SK-N-SH (cell line): ENCODE results near the gene ACSS1. TPM values are rescaled to one million over a fixed set of nuclear protein-coding genes. Genes with fewer than 3 reads are reported as not detected.

ENCODE experiments used
- CTCF ChIA-PET: fragments of 300-600, 350-600 bp; formaldehyde crosslinking; extraction: SDS; loops from one replicate; lab custom pipeline; 2021; lab: Yijun Ruan, JAX
- POLR2A ChIA-PET: fragments of 350-600 bp; sonication (Branson Sonifier 250); formaldehyde crosslinking; extraction: SDS; loops from one replicate; lab custom pipeline; 2020; ENCODE audit warnings: antibody characterized with exemption, inconsistent platforms; lab: Yijun Ruan, JAX
- DNase-seq: peaks from one replicate; pipeline ENCODE4 v3.0.0; 2012
- H2AFZ ChIP-seq: fragments of 200-600 bp; sonication (generic); 2 replicates; pipeline ENCODE4 v1.8.1; 2016; ENCODE audit warnings: antibody characterized with exemption, mild to moderate bottlenecking, low read depth
- H3F3A ChIP-seq: fragments of 200-600 bp; sonication (generic); replicated peaks from 2 replicates; pipeline ENCODE3; 2016; ENCODE audit warnings: antibody characterized with exemption, mild to moderate bottlenecking; ENCODE audit not compliant: insufficient read depth
- H3K27ac ChIP-seq, 2 experiments: fragments of 200-500 bp in 1 of 2; fragments of 200-600 bp in 1 of 2; sonication (Bioruptor generic) in 1 of 2; sonication (generic), shearing (Covaris generic) in 1 of 2; 2 replicates each; pipeline versions ENCODE4 v1.5.1 to v1.6.1; 2014 to 2016; ENCODE audit warnings: low read depth in 2 of 2, inconsistent platforms in 1 of 2, low read length in 1 of 2, mild to moderate bottlenecking in 1 of 2, mixed read lengths in 1 of 2
- H3K27me3 ChIP-seq: fragments of 200-600 bp; sonication (generic), shearing (Covaris generic); 2 replicates; pipeline ENCODE4 v1.6.1; 2016; ENCODE audit warnings: mixed run types; ENCODE audit not compliant: insufficient read depth
- H3K36me3 ChIP-seq, 2 experiments: fragments of 200-500 bp in 1 of 2; fragments of 200-600 bp in 1 of 2; sonication (Bioruptor generic) in 1 of 2; sonication (generic) in 1 of 2; replicated peaks in 1 of 2; 2 replicates each; pipeline versions ENCODE3 to v1.5.1; 2014 to 2016; ENCODE audit warnings: low read length in 1 of 2, mild to moderate bottlenecking in 1 of 2; ENCODE audit not compliant: insufficient read depth in 2 of 2, control insufficient read depth in 1 of 2
- H3K4me1 ChIP-seq, 2 experiments: fragments of 200-500 bp in 1 of 2; fragments of 200-600 bp in 1 of 2; sonication (Bioruptor generic) in 1 of 2; sonication (generic), shearing (Covaris generic) in 1 of 2; 2 replicates each; pipeline versions ENCODE4 v1.5.1 to v1.6.1; 2014 to 2016; ENCODE audit warnings: low read depth in 1 of 2, low read length in 1 of 2, mixed run types in 1 of 2; ENCODE audit not compliant: insufficient read depth in 2 of 2, control insufficient read depth in 1 of 2
- H3K4me2 ChIP-seq: fragments of 200-600 bp; sonication (generic), shearing (Covaris generic); 2 replicates; pipeline ENCODE4 v1.6.1; 2017; ENCODE audit warnings: mixed run types
- H3K4me3 ChIP-seq, 2 experiments: fragments of 200-500 bp in 1 of 2; fragments of 200-600 bp in 1 of 2; sonication (Bioruptor generic) in 1 of 2; sonication (generic), shearing (Covaris generic) in 1 of 2; 2 replicates each; pipeline versions ENCODE4 v1.5.1 to v1.8.1; 2014 to 2016; ENCODE audit warnings: low read depth in 2 of 2, inconsistent platforms in 1 of 2, low read length in 1 of 2, mild to moderate bottlenecking in 1 of 2, mixed read lengths in 1 of 2, moderate library complexity in 1 of 2
- H3K79me2 ChIP-seq: fragments of 200-600 bp; sonication (generic); 2 replicates; pipeline ENCODE4 v1.8.1; 2017; ENCODE audit warnings: mild to moderate bottlenecking; ENCODE audit not compliant: insufficient read depth
- H3K9ac ChIP-seq: fragments of 200-600 bp; sonication (generic); 2 replicates; pipeline ENCODE4 v1.6.1; 2017; ENCODE audit warnings: mixed run types
- H3K9me2 ChIP-seq: fragments of 200-600 bp; sonication (generic); 2 replicates; pipeline ENCODE4 v1.6.1; 2017; ENCODE audit warnings: mixed run types
- H3K9me3 ChIP-seq: fragments of 200-600 bp; sonication (generic); 2 replicates; pipeline ENCODE4 v1.6.1; 2017; ENCODE audit warnings: mixed run types, mild to moderate bottlenecking, moderate library complexity
- H4K20me1 ChIP-seq: fragments of 200-600 bp; sonication (generic); 2 replicates; pipeline ENCODE4 v1.6.1; 2017; ENCODE audit warnings: mild to moderate bottlenecking, mixed run types; ENCODE audit not compliant: insufficient read depth
- CHD2 ChIP-seq: fragments of 150-350 bp; IDR thresholded peaks from 2 replicates; pipeline ENCODE4 v1.6.1; 2018; ENCODE audit warnings: low read length; ENCODE audit not compliant: partially characterized antibody
- ELF1 ChIP-seq: IDR thresholded peaks from 2 replicates; pipeline ENCODE4 v1.4.0; 2012
- EP300 ChIP-seq, 2 experiments: IDR thresholded peaks; 2 replicates each; pipeline versions ENCODE4 v1.4.0 to v1.6.1; 2012; ENCODE audit warnings: borderline replicate concordance in 1 of 2, low read depth in 1 of 2, low read length in 1 of 2
- FOSL2 ChIP-seq: IDR thresholded peaks from 2 replicates; pipeline ENCODE4 v1.4.0; 2012; ENCODE audit warnings: low read depth, mild to moderate bottlenecking, moderate library complexity, borderline replicate concordance
- FOXJ3 ChIP-seq: sonication (generic); formaldehyde crosslinking; IDR thresholded peaks from 2 replicates; pipeline ENCODE4 v1.5.1; 2020; ENCODE audit warnings: mild to moderate bottlenecking, missing genetic modification reagents
- FOXM1 ChIP-seq: IDR thresholded peaks from 2 replicates; pipeline ENCODE4 v1.4.0; 2012; ENCODE audit warnings: low read depth, mild to moderate bottlenecking
- GABPA ChIP-seq: IDR thresholded peaks from 2 replicates; pipeline ENCODE4 v1.4.0; 2012; ENCODE audit warnings: low read depth, mild to moderate bottlenecking
- GATA2 ChIP-seq: sonication (generic); formaldehyde crosslinking; IDR thresholded peaks from 2 replicates; pipeline ENCODE4 v1.5.0; 2020; ENCODE audit warnings: mild to moderate bottlenecking, missing genetic modification reagents
- JUND ChIP-seq: IDR thresholded peaks from 2 replicates; pipeline ENCODE4 v1.4.0; 2012
- NFIC ChIP-seq: IDR thresholded peaks from 2 replicates; pipeline ENCODE4 v1.4.0; 2012; ENCODE audit warnings: borderline replicate concordance
- NRF1 ChIP-seq: IDR thresholded peaks from 2 replicates; pipeline ENCODE4 v1.6.1; 2012; ENCODE audit warnings: low read depth, mild to moderate bottlenecking, low read length
- POLR2AphosphoS5 ChIP-seq: IDR thresholded peaks from 2 replicates; pipeline ENCODE4 v1.6.1; 2012; ENCODE audit warnings: low read depth, low read length
- RCOR1 ChIP-seq: fragments of 150-350 bp; IDR thresholded peaks from 2 replicates; pipeline ENCODE4 v1.6.1; 2017; ENCODE audit warnings: antibody characterized with exemption, low read length
- REST ChIP-seq: IDR thresholded peaks from 2 replicates; pipeline ENCODE4 v1.6.1; 2012; ENCODE audit warnings: mild to moderate bottlenecking, low read depth, low read length, moderate library complexity
- RFX5 ChIP-seq: IDR thresholded peaks from 2 replicates; pipeline ENCODE4 v1.6.1; 2012; ENCODE audit warnings: mild to moderate bottlenecking, improper control_type of control experiment, low read length
- TAF1 ChIP-seq: IDR thresholded peaks from 2 replicates; pipeline ENCODE4 v1.6.1; 2012; ENCODE audit warnings: low read depth, mild to moderate bottlenecking, low read length, moderate library complexity, borderline replicate concordance
- TCF12 ChIP-seq: IDR thresholded peaks from 2 replicates; pipeline ENCODE4 v1.4.0; 2012
- ZBTB33 ChIP-seq: IDR thresholded peaks from 2 replicates; pipeline ENCODE4 v1.4.0; 2012; ENCODE audit warnings: low read depth, borderline replicate concordance
- WGBS: methylation state at CpG from one replicate; pipeline ENCODE4 v1.1.6; 2017; ENCODE audit warnings: low lambda C conversion rate; 5-methylcytosine and 5-hydroxymethylcytosine counted together
- polyA plus RNA-seq, 3 experiments: library from polyadenylated mRNA; depleted of rRNA; stranded (reverse); fragments of >200 nt; gene quantifications; 2 replicates each; pipeline ENCODE4 v1.2.3, GENCODE V29; 2012
- TF ChIP-seq, protein P1 (sequence below): fragments of 200-600 bp; sonication (generic); IDR thresholded peaks from 2 replicates; pipeline ENCODE4 v1.6.1; 2017; ENCODE audit warnings: antibody characterized with exemption, mild to moderate bottlenecking, moderate library complexity
- TF ChIP-seq, protein P2 (sequence below): IDR thresholded peaks from 2 replicates; pipeline ENCODE4; 2012
- TF ChIP-seq, protein P3 (sequence below): IDR thresholded peaks from 2 replicates; pipeline ENCODE4 v1.4.0; 2012; ENCODE audit warnings: low read depth

The ACSS1 gene
- polyA plus RNA-seq, 1 of the 3 experiments (the other 2 are of a cell fraction) = 2.0 TPM

DNA sequence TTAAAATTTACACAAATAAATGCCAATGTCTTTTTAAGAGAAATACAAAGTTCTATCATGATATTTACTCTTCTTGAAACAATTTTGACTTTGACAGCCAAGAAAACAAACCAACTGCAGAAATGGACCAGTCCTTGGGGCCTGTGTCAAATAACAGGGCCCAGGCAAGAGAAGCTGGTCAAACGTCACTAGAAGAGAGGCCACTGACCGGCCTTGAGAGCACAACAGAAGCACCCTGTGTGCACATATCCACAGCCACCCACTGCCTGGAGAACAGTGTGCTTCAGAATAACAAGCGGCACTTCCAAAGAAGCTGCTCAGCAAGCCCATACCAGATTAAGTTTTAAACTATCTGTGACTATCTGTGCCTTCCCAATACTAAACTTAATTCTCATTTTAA is 80.1 kb downstream of the ACSS1 start:
- Histone ChIP-seq H3K27me3 (no peaks in the 10 kb centered on the region), H3K36me3 (peaks cover 41 to 48% of the 10 kb centered on the region in 2 experiments), H3K9me2 (no peaks in the 10 kb centered on the region), H3K9ac (no peak overlapping the region), H3K79me2 (peaks cover 8% of the 10 kb centered on the region; the same call in 1 of the 2 replicates), H4K20me1 (no peaks in the 10 kb centered on the region), H3K4me3 (no peak overlapping the region), H2AFZ (no peak overlapping the region), H3K4me2 (no peak overlapping the region), H3K4me1 (no peaks in the 10 kb centered on the region), H3K27ac (no peak overlapping the region), H3F3A (no peaks in the 10 kb centered on the region), H3K9me3 (peaks cover 14% of the 10 kb centered on the region; the same call in 1 of the 2 replicates)
- no peak for DNase-seq
- 97% methylated on average over 3 of the region's 3 CpGs for WGBS
- POLR2A ChIA-PET = no interaction called here
- TF ChIP-seq, protein P1, sequence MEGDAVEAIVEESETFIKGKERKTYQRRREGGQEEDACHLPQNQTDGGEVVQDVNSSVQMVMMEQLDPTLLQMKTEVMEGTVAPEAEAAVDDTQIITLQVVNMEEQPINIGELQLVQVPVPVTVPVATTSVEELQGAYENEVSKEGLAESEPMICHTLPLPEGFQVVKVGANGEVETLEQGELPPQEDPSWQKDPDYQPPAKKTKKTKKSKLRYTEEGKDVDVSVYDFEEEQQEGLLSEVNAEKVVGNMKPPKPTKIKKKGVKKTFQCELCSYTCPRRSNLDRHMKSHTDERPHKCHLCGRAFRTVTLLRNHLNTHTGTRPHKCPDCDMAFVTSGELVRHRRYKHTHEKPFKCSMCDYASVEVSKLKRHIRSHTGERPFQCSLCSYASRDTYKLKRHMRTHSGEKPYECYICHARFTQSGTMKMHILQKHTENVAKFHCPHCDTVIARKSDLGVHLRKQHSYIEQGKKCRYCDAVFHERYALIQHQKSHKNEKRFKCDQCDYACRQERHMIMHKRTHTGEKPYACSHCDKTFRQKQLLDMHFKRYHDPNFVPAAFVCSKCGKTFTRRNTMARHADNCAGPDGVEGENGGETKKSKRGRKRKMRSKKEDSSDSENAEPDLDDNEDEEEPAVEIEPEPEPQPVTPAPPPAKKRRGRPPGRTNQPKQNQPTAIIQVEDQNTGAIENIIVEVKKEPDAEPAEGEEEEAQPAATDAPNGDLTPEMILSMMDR = no peak
- TF ChIP-seq EP300 (IDR thresholded peaks at IDR 0.05; ENCODE audit: borderline replicate concordance in 1 of 2, low read depth in 1 of 2, low read length in 1 of 2) = no peak
- TF ChIP-seq NFIC = no peak
- no peak for TF ChIP-seq FOXJ3 (CRISPR knock-in tag)
- TF ChIP-seq NRF1 = no peak
- no peak for TF ChIP-seq GATA2
- no peak for TF ChIP-seq ELF1
- no peak for TF ChIP-seq JUND
- TF ChIP-seq GABPA = no peak
- TF ChIP-seq REST = no peak
- TF ChIP-seq FOXM1 = no peak
- TF ChIP-seq, protein P2, sequence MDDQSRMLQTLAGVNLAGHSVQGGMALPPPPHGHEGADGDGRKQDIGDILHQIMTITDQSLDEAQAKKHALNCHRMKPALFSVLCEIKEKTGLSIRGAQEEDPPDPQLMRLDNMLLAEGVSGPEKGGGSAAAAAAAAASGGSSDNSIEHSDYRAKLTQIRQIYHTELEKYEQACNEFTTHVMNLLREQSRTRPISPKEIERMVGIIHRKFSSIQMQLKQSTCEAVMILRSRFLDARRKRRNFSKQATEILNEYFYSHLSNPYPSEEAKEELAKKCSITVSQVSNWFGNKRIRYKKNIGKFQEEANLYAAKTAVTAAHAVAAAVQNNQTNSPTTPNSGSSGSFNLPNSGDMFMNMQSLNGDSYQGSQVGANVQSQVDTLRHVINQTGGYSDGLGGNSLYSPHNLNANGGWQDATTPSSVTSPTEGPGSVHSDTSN = no peak
- CTCF ChIA-PET = no interaction called here

DNA sequence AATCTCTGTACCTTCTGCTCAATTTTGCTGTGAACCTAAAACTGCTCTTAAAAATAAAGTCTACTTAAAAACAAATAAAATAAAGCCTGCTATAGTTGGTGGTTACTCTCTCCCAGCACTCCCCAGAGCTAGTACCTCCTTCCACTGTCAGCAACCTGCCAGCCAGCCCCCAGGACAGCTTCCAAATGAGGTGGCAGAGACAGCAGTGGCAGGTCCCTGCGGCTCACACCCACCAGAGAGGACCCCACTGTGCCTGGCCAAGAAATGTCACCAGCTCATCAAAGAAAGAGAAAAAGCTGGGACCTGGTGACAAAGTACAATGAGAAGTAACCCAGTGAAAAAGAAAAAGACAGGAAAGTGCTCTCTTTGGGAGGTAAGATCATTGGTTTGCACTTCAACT is 80.6 kb downstream of the ACSS1 start:
- Histone ChIP-seq H3K36me3 (peaks cover 40 to 51% of the 10 kb centered on the region in 2 experiments), H3K27me3 (no peaks in the 10 kb centered on the region), H4K20me1 (no peaks in the 10 kb centered on the region), H3K9me2 (no peaks in the 10 kb centered on the region), H3K79me2 (peaks cover 8% of the 10 kb centered on the region; the same call in 1 of the 2 replicates), H3K4me3 (no peak overlapping the region), H3F3A (no peaks in the 10 kb centered on the region), H2AFZ (no peak overlapping the region), H3K4me2 (no peak overlapping the region), H3K9me3 (peaks cover 14% of the 10 kb centered on the region; the same call in 1 of the 2 replicates), H3K27ac (no peak overlapping the region), H3K4me1 (no peaks in the 10 kb centered on the region), H3K9ac (no peak overlapping the region)
- POLR2A ChIA-PET = no interaction called here
- CTCF ChIA-PET = no interaction called here
- DNase-seq = no peak
- WGBS = 88% methylated on average over 1 of the region's 1 CpG
- TF ChIP-seq ZBTB33 (no peak), GABPA (no peak), POLR2AphosphoS5 (no peak), JUND (no peak), RCOR1 (no peak), TCF12 (no peak), RFX5 (no peak), GATA2 (no peak), TAF1 (no peak), CHD2 (no peak), FOSL2 (no peak), NRF1 (no peak), EP300 (IDR thresholded peaks at IDR 0.05; ENCODE audit: borderline replicate concordance in 1 of 2, low read depth in 1 of 2, low read length in 1 of 2) (no peak), FOXM1 (no peak), NFIC (no peak)
- TF ChIP-seq, protein P3, sequence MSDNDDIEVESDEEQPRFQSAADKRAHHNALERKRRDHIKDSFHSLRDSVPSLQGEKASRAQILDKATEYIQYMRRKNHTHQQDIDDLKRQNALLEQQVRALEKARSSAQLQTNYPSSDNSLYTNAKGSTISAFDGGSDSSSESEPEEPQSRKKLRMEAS = no peak
